ENCODE data around the gene IL17RE. TPM values are rescaled to one million over a fixed set of nuclear protein-coding genes. Genes with fewer than 3 reads are reported as not detected.

Gene IL17RE
- total RNA-seq, 1 experiment from 2014 or later: 5.0 TPM

GRCh38 chr3:9888540-9888939, 14.1 kb upstream of the IL17RE start:
- peaks cover 38% of the 10 kb centered on the region for H3K36me3 Mint-ChIP-seq (ENCODE audit: insufficient read depth, unreplicated experiment)
- H3K27me3 Mint-ChIP-seq (ENCODE audit: insufficient read depth, unreplicated experiment): no peaks in the 10 kb centered on the region
- H3K9me3 Mint-ChIP-seq (ENCODE audit: unreplicated experiment): no peaks in the 10 kb centered on the region
- POLR2A ChIA-PET: interaction anchor here (1.0 to 2.9 kb wide), 4 partner anchors 9 to 38 kb away, joined by 3 to 11 read pairs (median 4); partner anchors contain the start of gene IL17RE
- CTCF ChIA-PET: interaction anchor here (0.7 to 1.1 kb wide), 2 partner anchors 24 to 58 kb away, joined by 3 to 4 read pairs; no protein-coding TSS in a partner anchor
- BruUV-seq (replicated peaks): no TSS peak
- H3K4me3 Mint-ChIP-seq (ENCODE audit: unreplicated experiment): no peak overlapping the region
- DNase-seq (ENCODE audit: unreplicated experiment): no peak
- no peak overlapping the region for H3K27ac Mint-ChIP-seq (ENCODE audit: low read depth, unreplicated experiment)
- H3K4me1 Mint-ChIP-seq (ENCODE audit: insufficient read depth, unreplicated experiment): peaks cover 43% of the 10 kb centered on the region
- TF ChIP-seq CTCF (IDR thresholded peaks at IDR 0.05; ENCODE audit: unreplicated experiment): no peak
- intact Hi-C loops (cut with micrococcal nuclease): no loop called here

GRCh38 chr3:9889405-9889804, 13.2 kb upstream of the IL17RE start:
- Mint-ChIP-seq H3K36me3 (ENCODE audit: insufficient read depth, unreplicated experiment) (peaks cover 47% of the 10 kb centered on the region), H3K4me1 (ENCODE audit: insufficient read depth, unreplicated experiment) (peaks cover 43% of the 10 kb centered on the region), H3K27me3 (ENCODE audit: insufficient read depth, unreplicated experiment) (no peaks in the 10 kb centered on the region), H3K27ac (ENCODE audit: low read depth, unreplicated experiment) (peak overlapping the region; percentile 98), H3K9me3 (ENCODE audit: unreplicated experiment) (no peaks in the 10 kb centered on the region), H3K4me3 (ENCODE audit: unreplicated experiment) (no peak overlapping the region)
- no TSS peak for BruUV-seq (replicated peaks)
- CTCF ChIA-PET: interaction anchor here (0.6 to 0.7 kb wide), 2 partner anchors 24 to 25 kb away, joined by 3 read pairs; no protein-coding TSS in a partner anchor
- no peak for TF ChIP-seq CTCF (IDR thresholded peaks at IDR 0.05; ENCODE audit: unreplicated experiment)
- intact Hi-C loops (cut with micrococcal nuclease): no loop called here
- no peak for DNase-seq (ENCODE audit: unreplicated experiment)
- POLR2A ChIA-PET: interaction anchor here (0.9 to 3.2 kb wide), 9 partner anchors 8 to 57 kb away, joined by 3 to 47 read pairs (median 7); partner anchors contain the start of gene IL17RE

- Mint-ChIP-seq H3K4me3 (ENCODE audit: unreplicated experiment) (peak within 1 kb of the TSS; percentile 91), H3K27ac (ENCODE audit: low read depth, unreplicated experiment) (peak within 1 kb of the TSS; percentile 98), H3K4me1 (ENCODE audit: insufficient read depth, unreplicated experiment) (peaks cover 45% of the 10 kb centered on the region), H3K9me3 (ENCODE audit: unreplicated experiment) (peaks cover 6% of the 10 kb centered on the region), H3K27me3 (ENCODE audit: insufficient read depth, unreplicated experiment) (no peaks in the 10 kb centered on the region), H3K36me3 (ENCODE audit: insufficient read depth, unreplicated experiment) (peaks cover 57% of the 10 kb centered on the region)
- ChIA-PET POLR2A (interaction anchor here (0.6 to 4.4 kb wide), 22 partner anchors 7 to 1247 kb away, joined by 3 to 47 read pairs (median 6); partner anchors contain the start of genes CRELD1, IL17RC, IL17RE and RPUSD3), CTCF (interaction anchor here (0.9 to 1.7 kb wide), 7 partner anchors 22 to 158 kb away, joined by 3 to 8 read pairs (median 3); no protein-coding TSS in a partner anchor)
- no peak for TF ChIP-seq CTCF (IDR thresholded peaks at IDR 0.05; ENCODE audit: unreplicated experiment)
- BruUV-seq (replicated peaks): no TSS peak
- DNase-seq (ENCODE audit: unreplicated experiment): peak; percentile 90
- intact Hi-C loops (cut with micrococcal nuclease): no loop called here
Measured at GRCh38 chr3:9890249-9891071, 12.2 kb upstream of the IL17RE start, which contains the start of gene JAGN1. Gene JAGN1, plus strand, starts transcription at chr3:9890610. Its CDS starts 113 bp downstream, at chr3:9890723.

- Mint-ChIP-seq H3K4me3 (ENCODE audit: unreplicated experiment) (peak overlapping the region; percentile 91), H3K36me3 (ENCODE audit: insufficient read depth, unreplicated experiment) (peaks cover 57% of the 10 kb centered on the region), H3K4me1 (ENCODE audit: insufficient read depth, unreplicated experiment) (peaks cover 45% of the 10 kb centered on the region), H3K27ac (ENCODE audit: low read depth, unreplicated experiment) (peak overlapping the region; percentile 98), H3K27me3 (ENCODE audit: insufficient read depth, unreplicated experiment) (no peaks in the 10 kb centered on the region), H3K9me3 (ENCODE audit: unreplicated experiment) (peaks cover 6% of the 10 kb centered on the region)
- CTCF ChIA-PET: interaction anchor here (0.9 to 1.7 kb wide), 8 partner anchors 22 to 158 kb away, joined by 3 to 8 read pairs (median 4); no protein-coding TSS in a partner anchor
- no peak for DNase-seq (ENCODE audit: unreplicated experiment)
- BruUV-seq (replicated peaks): TSS peak; percentile 60
- intact Hi-C loops (cut with micrococcal nuclease): no loop called here
- no peak for TF ChIP-seq CTCF (IDR thresholded peaks at IDR 0.05; ENCODE audit: unreplicated experiment)
- POLR2A ChIA-PET: interaction anchor here (0.6 to 4.4 kb wide), 23 partner anchors 9 to 1246 kb away, joined by 3 to 47 read pairs (median 5); partner anchors contain the start of genes CRELD1, IL17RC, IL17RE and RPUSD3
Measured at GRCh38 chr3:9891072-9891622, 11.5 kb upstream of the IL17RE start.

All from MCF 10A (cell line).